ENCODE measurements around the gene NRDE2.

Gene NRDE2

GRCh38 chr14:90256354-90257131 lies 75.2 kb downstream of the NRDE2 start, which contains the start of gene PSMC1 (continued):
- TF ChIP-seq ZBTB11 (tag by site-specific recombination; conservative IDR thresholded peaks at IDR 0.05; ENCODE audit: low read depth) (peak; percentile 97), TRIM28 (IDR thresholded peaks at IDR 0.05; ENCODE audit: borderline replicate concordance, low read length) (no peak), ZNF2 (tag by site-specific recombination; IDR thresholded peaks at IDR 0.05) (peak; percentile 51; the same call in 1 of the 2 replicates), PRDM2 (tag by site-specific recombination; IDR thresholded peaks at IDR 0.05; ENCODE audit: borderline replicate concordance) (no peak), ZEB2 (tag by site-specific recombination; IDR thresholded peaks at IDR 0.05) (no peak; the same call in 1 of the 2 replicates), ZBTB1 (tag by site-specific recombination; IDR thresholded peaks at IDR 0.05) (no peak), ZNF473 (tag by site-specific recombination; IDR thresholded peaks at IDR 0.05) (no peak), KLF8 (tag by site-specific recombination; IDR thresholded peaks at IDR 0.05) (0 out of 2 replicates have a peak, but pooled peaks have one; percentile 32), ZNF140 (tag by site-specific recombination; IDR thresholded peaks at IDR 0.05) (no peak), ZNF433 (tag by site-specific recombination; IDR thresholded peaks at IDR 0.05; ENCODE audit: low read depth) (no peak), ZNF24 (tag by site-specific recombination; IDR thresholded peaks at IDR 0.05) (no peak), ZNF629 (tag by site-specific recombination; IDR thresholded peaks at IDR 0.05) (peak; percentile 77), ZNF707 (tag by site-specific recombination; IDR thresholded peaks at IDR 0.05) (no peak), INSM2 (tag by site-specific recombination; IDR thresholded peaks at IDR 0.05) (no peak), ZNF837 (tag by site-specific recombination; IDR thresholded peaks at IDR 0.05) (no peak), HOXC10 (CRISPR knock-in tag; IDR thresholded peaks at IDR 0.05) (no peak), ZNF76 (tag by site-specific recombination; IDR thresholded peaks at IDR 0.05; ENCODE audit: borderline replicate concordance, low read depth) (no peak; the same call in 1 of the 2 replicates), ATF2 (tag by site-specific recombination; IDR thresholded peaks at IDR 0.05; ENCODE audit: low read depth) (no peak), ZNF518A (tag by site-specific recombination; conservative IDR thresholded peaks at IDR 0.05; ENCODE audit: low read depth) (peak; percentile 99), ZNF112 (tag by site-specific recombination; IDR thresholded peaks at IDR 0.05) (no peak), ZNF221 (tag by site-specific recombination; IDR thresholded peaks at IDR 0.05; ENCODE audit: borderline replicate concordance) (no peak), HOXD13 (CRISPR knock-in tag; IDR thresholded peaks at IDR 0.05; ENCODE audit: borderline replicate concordance) (no peak)
